Measurements from ENCODE around the gene PACS1. TPM values are rescaled to one million over a fixed set of nuclear protein-coding genes. Genes with fewer than 3 reads are reported as not detected.

PACS1 gene
- total RNA-seq, 1 donor from 2014 or later, result 42.6 TPM

DNA sequence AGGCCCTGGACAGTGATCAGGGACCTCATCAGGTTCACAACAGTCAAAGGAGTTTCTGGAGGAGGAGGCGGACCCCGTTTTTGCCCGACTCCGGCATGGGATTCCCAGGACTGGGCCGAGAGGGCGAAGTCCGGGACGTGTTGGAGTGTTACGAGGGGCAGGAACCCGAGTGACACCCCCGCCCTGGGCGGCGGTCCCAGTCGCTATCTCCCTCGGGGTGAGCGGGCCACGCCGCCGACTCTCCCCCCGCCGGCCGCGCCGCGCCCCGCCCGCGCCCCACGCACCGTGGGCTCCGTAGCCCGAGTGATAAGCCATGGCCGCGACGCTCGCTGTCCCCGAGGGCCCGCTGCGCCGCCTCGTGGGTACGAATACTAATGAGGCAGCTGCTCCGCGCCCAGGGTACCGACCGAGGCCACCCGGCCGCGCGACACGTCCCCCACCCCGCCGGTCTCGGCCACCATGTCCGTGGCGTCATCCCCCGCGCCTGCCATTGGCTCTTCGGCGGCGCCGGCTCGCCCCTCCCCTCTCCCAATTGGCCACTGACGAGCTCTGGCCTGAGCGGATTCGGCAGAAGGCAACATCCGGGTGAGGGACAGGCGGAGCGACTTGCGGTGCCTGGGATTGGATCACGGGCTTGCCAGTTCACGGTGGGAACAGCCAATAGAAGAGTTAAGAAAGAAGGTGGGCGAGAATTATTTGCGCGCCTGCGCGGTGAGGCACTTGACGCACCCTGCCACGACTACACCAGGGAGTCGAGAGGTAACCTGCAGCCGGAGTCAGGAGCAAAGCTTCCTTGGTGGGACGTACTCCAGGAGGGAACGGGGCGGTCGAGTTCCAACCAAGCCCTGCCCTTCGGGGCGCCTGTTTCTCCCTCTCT lies 218.8 kb downstream of the PACS1 start, which contains the start of gene YIF1A:
YIF1A (minus strand) TSS at position 473 of the 877 bp plus-strand sequence; CDS start at position 315, 158 bp downstream.
- peak; percentile 100 for DNase-seq (ENCODE audit: low spot score)

GRCh38 chr11:66289548-66290329 lies 219.7 kb downstream of the PACS1 start:
- DNase-seq (ENCODE audit: low spot score), result no peak

- DNase-seq (ENCODE audit: low spot score), result no peak
These were observed 220.2 kb downstream of the PACS1 start for GRCh38 chr11:66290330-66290621.

DNA sequence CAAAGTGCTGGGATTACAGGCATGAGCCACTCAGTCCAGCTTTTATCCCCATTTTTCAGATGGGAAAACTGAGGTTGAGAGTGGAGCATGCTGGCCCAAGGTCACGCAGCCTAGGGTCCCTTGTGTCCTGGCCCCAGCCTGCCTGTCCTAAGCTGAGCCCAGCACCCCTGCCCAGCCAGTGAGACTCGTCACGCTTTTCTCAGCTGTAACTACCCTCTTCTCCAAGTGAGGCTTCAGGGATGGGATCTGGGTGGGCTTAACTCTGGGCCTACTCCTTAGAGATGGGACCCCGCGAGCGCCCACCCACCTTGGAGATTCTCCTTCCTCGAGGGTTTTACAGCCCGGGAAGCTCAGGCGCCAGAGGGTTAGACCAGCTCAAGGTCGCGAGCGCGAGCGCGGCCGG lies 221.2 kb downstream of the PACS1 start:
- no peak for DNase-seq (ENCODE audit: low spot score)

GRCh38 chr11:66291706-66292542 lies 221.9 kb downstream of the PACS1 start, which contains the start of gene TMEM151A:
Gene TMEM151A (plus strand): TSS chr11:66291894. CDS start chr11:66292014, 120 bp downstream.
- no peak for DNase-seq (ENCODE audit: low spot score)

GRCh38 chr11:66292543-66293332 lies 222.7 kb downstream of the PACS1 start:
- no peak for DNase-seq (ENCODE audit: low spot score)

GRCh38 chr11:66293352-66293751 lies 223.3 kb downstream of the PACS1 start:
- DNase-seq (ENCODE audit: low spot score), result no peak

DNA sequence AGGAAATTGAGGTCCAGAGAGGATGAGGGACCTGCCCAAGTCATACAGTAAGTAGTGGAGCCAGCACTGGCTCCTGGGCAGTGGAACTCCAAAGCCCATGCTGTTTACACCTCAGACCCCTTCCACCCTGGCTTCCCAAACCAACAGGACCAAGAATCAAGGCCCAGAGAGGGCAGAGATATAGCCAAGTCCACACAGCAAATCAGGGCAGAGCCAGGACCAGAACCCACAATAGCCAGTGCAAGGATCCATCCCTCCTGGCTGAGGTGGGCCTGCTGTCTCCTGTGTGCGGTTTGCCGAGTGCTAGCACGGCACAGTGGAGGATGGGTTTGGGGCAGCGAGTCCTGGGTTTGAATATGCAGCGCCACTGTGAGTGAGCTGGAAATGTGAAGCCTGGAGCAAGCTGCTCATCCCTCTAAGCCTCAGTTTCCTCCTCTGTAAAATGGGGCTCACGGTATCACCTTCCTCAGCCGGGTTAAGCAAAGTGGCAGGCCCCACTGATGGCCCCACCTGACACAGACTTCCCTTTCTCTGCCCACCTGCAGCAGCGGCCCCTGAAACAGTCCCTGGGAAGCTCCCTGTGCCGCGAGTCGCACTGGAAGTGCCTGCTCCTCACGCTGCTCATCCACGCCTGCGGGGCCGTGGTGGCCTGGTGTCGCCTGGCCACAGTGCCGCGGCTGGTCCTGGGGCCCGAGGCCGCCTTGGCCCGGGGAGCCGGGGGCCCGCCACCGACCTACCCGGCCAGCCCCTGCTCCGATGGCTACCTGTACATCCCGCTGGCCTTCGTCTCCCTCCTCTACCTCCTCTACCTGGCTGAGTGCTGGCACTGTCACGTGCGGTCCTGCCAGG lies 223.9 kb downstream of the PACS1 start:
- DNase-seq (ENCODE audit: low spot score), result no peak

Other genes starting within 250 kb of the PACS1 start
- 1.9 TPM for gene SNX32, start 236.3 kb upstream of the PACS1 start, total RNA-seq (ENCODE audit: insufficient read depth, low replicate concordance)
- gene CFL1, start 212.1 kb upstream of the PACS1 start, total RNA-seq (ENCODE audit: insufficient read depth, low replicate concordance), result 353 TPM
- 38.3 TPM for gene MUS81, start 209.8 kb upstream of the PACS1 start, total RNA-seq (ENCODE audit: insufficient read depth, low replicate concordance)
- 85.5 TPM for gene EFEMP2, start 197.5 kb upstream of the PACS1 start, total RNA-seq (ENCODE audit: insufficient read depth, low replicate concordance)
- not detected for gene CTSW, start 190.4 kb upstream of the PACS1 start, total RNA-seq (ENCODE audit: insufficient read depth, low replicate concordance)
- gene FIBP, start 181.8 kb upstream of the PACS1 start, total RNA-seq (ENCODE audit: insufficient read depth, low replicate concordance), result 103 TPM
- gene CCDC85B, start 179.6 kb upstream of the PACS1 start, total RNA-seq (ENCODE audit: insufficient read depth, low replicate concordance), result 8.4 TPM
- gene FOSL1, start 169.9 kb upstream of the PACS1 start, total RNA-seq (ENCODE audit: insufficient read depth, low replicate concordance), result not detected
- gene C11orf68, start 151.2 kb upstream of the PACS1 start, total RNA-seq (ENCODE audit: insufficient read depth, low replicate concordance), result 15.9 TPM
- 69.6 TPM for gene DRAP1, start 150.8 kb upstream of the PACS1 start, total RNA-seq (ENCODE audit: insufficient read depth, low replicate concordance)
- gene TSGA10IP, start 124.8 kb upstream of the PACS1 start, total RNA-seq (ENCODE audit: insufficient read depth, low replicate concordance), result not detected
- 38.0 TPM for gene SART1, start 108.5 kb upstream of the PACS1 start, total RNA-seq (ENCODE audit: insufficient read depth, low replicate concordance)
- gene EIF1AD, start 68.1 kb upstream of the PACS1 start, total RNA-seq (ENCODE audit: insufficient read depth, low replicate concordance), result 16.1 TPM
- gene BANF1, start 67.8 kb upstream of the PACS1 start, total RNA-seq (ENCODE audit: insufficient read depth, low replicate concordance), result 31.3 TPM
- 4.6 TPM for gene CST6, start 58.3 kb upstream of the PACS1 start, total RNA-seq (ENCODE audit: insufficient read depth, low replicate concordance)
- gene CATSPER1, start 43.8 kb upstream of the PACS1 start, total RNA-seq (ENCODE audit: insufficient read depth, low replicate concordance), result 0.48 TPM
- 2.9 TPM for gene GAL3ST3, start 21.1 kb upstream of the PACS1 start, total RNA-seq (ENCODE audit: insufficient read depth, low replicate concordance)
- gene SF3B2, start 17.9 kb upstream of the PACS1 start, total RNA-seq (ENCODE audit: insufficient read depth, low replicate concordance), result 86.2 TPM
- gene KLC2, start 187.4 kb downstream of the PACS1 start, total RNA-seq (ENCODE audit: insufficient read depth, low replicate concordance), result 20.0 TPM
- gene RAB1B, start 198.4 kb downstream of the PACS1 start, total RNA-seq (ENCODE audit: insufficient read depth, low replicate concordance), result 34.7 TPM
- gene CNIH2, start 207.9 kb downstream of the PACS1 start, total RNA-seq (ENCODE audit: insufficient read depth, low replicate concordance), result not detected
- gene YIF1A, start 218.9 kb downstream of the PACS1 start, total RNA-seq (ENCODE audit: insufficient read depth, low replicate concordance), result 129 TPM
- gene TMEM151A, start 221.6 kb downstream of the PACS1 start, total RNA-seq (ENCODE audit: insufficient read depth, low replicate concordance), result 0.24 TPM
- 20.7 TPM for gene CD248, start 246.8 kb downstream of the PACS1 start, total RNA-seq (ENCODE audit: insufficient read depth, low replicate concordance)